H9 (cell line): ENCODE measurements around the gene OGFR. TPM values are rescaled to one million over a fixed set of nuclear protein-coding genes. Genes with fewer than 3 reads are reported as not detected.
A peak's percentile ranks its signal among the peaks of the same experiment; 100 is the strongest.

ENCODE experiments used
- DNase-seq: peaks from one replicate; pipeline ENCODE4 v3.0.0-alpha.2; 2017
- H2AFZ ChIP-seq: one replicate; pipeline ENCODE4 v1.6.1; 2013; ENCODE audit warnings: mild to moderate bottlenecking, low read length, control low read depth, moderate library complexity
- H2AK5ac ChIP-seq: 2 replicates; pipeline ENCODE4 v1.6.1; 2013; ENCODE audit warnings: low read length, control low read depth, mixed read lengths; ENCODE audit not compliant: insufficient read length
- H2BK120ac ChIP-seq: one replicate; pipeline ENCODE4 v1.6.1; 2013; ENCODE audit warnings: low read depth, mild to moderate bottlenecking, low read length, control low read depth, inconsistent platforms; ENCODE audit not compliant: poor library complexity, severe bottlenecking
- H2BK12ac ChIP-seq: 2 replicates; pipeline ENCODE4 v1.6.1; 2013; ENCODE audit warnings: low read length, control low read depth, mixed read lengths, low read depth; ENCODE audit not compliant: insufficient read length
- H2BK15ac ChIP-seq: 2 replicates; pipeline ENCODE4 v1.6.1; 2013; ENCODE audit warnings: low read depth, low read length, control low read depth
- H2BK20ac ChIP-seq: one replicate; pipeline ENCODE4 v1.6.1; 2013; ENCODE audit warnings: low read depth, mild to moderate bottlenecking, low read length, control low read depth, inconsistent platforms; ENCODE audit not compliant: poor library complexity, severe bottlenecking
- H2BK5ac ChIP-seq: 2 replicates; pipeline ENCODE4 v1.6.1; 2013; ENCODE audit warnings: low read length, control low read depth, mixed read lengths; ENCODE audit not compliant: insufficient read length
- H3K14ac ChIP-seq: 2 replicates; pipeline ENCODE4 v1.6.1; 2013; ENCODE audit warnings: low read length, control low read depth; ENCODE audit not compliant: insufficient read depth
- H3K18ac ChIP-seq: 2 replicates; pipeline ENCODE4 v1.6.1; 2013; ENCODE audit warnings: low read depth, mild to moderate bottlenecking, mixed read lengths, low read length, control low read depth; ENCODE audit not compliant: insufficient read length
- H3K23ac ChIP-seq: 2 replicates; pipeline ENCODE4 v1.6.1; 2013; ENCODE audit warnings: low read length, control low read depth, mixed read lengths, low read depth; ENCODE audit not compliant: insufficient read length
- H3K23me2 ChIP-seq: 2 replicates; pipeline ENCODE4 v1.6.1; 2013; ENCODE audit warnings: low read depth, mild to moderate bottlenecking, mixed read lengths, low read length, control low read depth; ENCODE audit not compliant: insufficient read length, poor library complexity, severe bottlenecking
- H3K27ac ChIP-seq: 2 replicates; pipeline ENCODE4 v1.5.1; 2013; ENCODE audit warnings: low read length, control low read depth, mixed read lengths, low read depth; ENCODE audit not compliant: insufficient read length
- H3K27me3 ChIP-seq: 2 replicates; pipeline ENCODE4 v1.6.1; 2013; ENCODE audit warnings: low read length, control low read depth, inconsistent platforms; ENCODE audit not compliant: insufficient read depth
- H3K4ac ChIP-seq: 2 replicates; pipeline ENCODE4 v1.6.1; 2013; ENCODE audit warnings: low read depth, mild to moderate bottlenecking, control low read depth, inconsistent platforms, low read length, moderate library complexity
- H3K4me1 ChIP-seq: 2 replicates; pipeline ENCODE4 v1.6.1; 2013; ENCODE audit warnings: low read length, control low read depth, inconsistent platforms; ENCODE audit not compliant: insufficient read depth
- H3K4me2 ChIP-seq: 2 replicates; pipeline ENCODE4 v1.6.1; 2013; ENCODE audit warnings: low read length, control low read depth, mixed read lengths; ENCODE audit not compliant: insufficient read length, insufficient read depth
- H3K56ac ChIP-seq: 2 replicates; pipeline ENCODE4 v1.6.1; 2013; ENCODE audit warnings: low read depth, mild to moderate bottlenecking, mixed read lengths, low read length, control low read depth; ENCODE audit not compliant: insufficient read length
- H3K79me1 ChIP-seq: 2 replicates; pipeline ENCODE4 v1.6.1; 2013; ENCODE audit warnings: low read depth, mild to moderate bottlenecking, moderate library complexity, low read length, control low read depth, inconsistent platforms; ENCODE audit not compliant: insufficient read depth, poor library complexity, severe bottlenecking
- H3K79me2 ChIP-seq: 2 replicates; pipeline ENCODE4 v1.6.1; 2013; ENCODE audit warnings: low read length, control low read depth, inconsistent platforms; ENCODE audit not compliant: insufficient read depth
- H3K9ac ChIP-seq: 2 replicates; pipeline ENCODE4 v1.6.1; 2013; ENCODE audit warnings: low read length, control low read depth, mixed read lengths; ENCODE audit not compliant: insufficient read length; ENCODE audit errors: extremely low read depth
- H3K9me3 ChIP-seq: one replicate; pipeline ENCODE4 v1.6.1; 2013; ENCODE audit warnings: low read depth, low read length, inconsistent platforms; ENCODE audit not compliant: control insufficient read depth
- H3T11ph ChIP-seq: one replicate; pipeline ENCODE4 v1.6.1; 2013; ENCODE audit warnings: mild to moderate bottlenecking, low read length, control low read depth, inconsistent platforms
- H4K20me1 ChIP-seq: one replicate; pipeline ENCODE4 v1.6.1; 2013; ENCODE audit not compliant: control insufficient read depth, insufficient read length, insufficient read depth
- H4K5ac ChIP-seq: 2 replicates; pipeline ENCODE4 v1.6.1; 2013; ENCODE audit warnings: low read depth, mild to moderate bottlenecking, mixed read lengths, low read length, control low read depth; ENCODE audit not compliant: insufficient read length
- H4K8ac ChIP-seq: replicated peaks from 2 replicates; pipeline ENCODE4 v1.6.1; 2013; ENCODE audit warnings: low read length, control low read depth, mixed read lengths, low read depth; ENCODE audit not compliant: insufficient read length
- H4K91ac ChIP-seq: 2 replicates; pipeline ENCODE4 v1.6.1; 2013; ENCODE audit warnings: low read depth, mild to moderate bottlenecking, moderate library complexity, mixed read lengths, low read length, control low read depth; ENCODE audit not compliant: insufficient read length
- H3K27ac Mint-ChIP-seq, 3 experiments: 2 replicates in 2 of 3; 3 replicates in 1 of 3; pipeline ENCODE4 v1.8.0; 2020 to 2021; ENCODE audit warnings: mixed read lengths in 3 of 3, mild to moderate bottlenecking in 1 of 3, moderate library complexity in 1 of 3
- H3K27me3 Mint-ChIP-seq: 2 replicates; pipeline ENCODE4 v1.8.0; 2021; ENCODE audit warnings: low read depth, mild to moderate bottlenecking, moderate library complexity, mixed read lengths
- H3K36me3 Mint-ChIP-seq, 3 experiments: 2 replicates in 2 of 3; 3 replicates in 1 of 3; pipeline ENCODE4 v1.8.0; 2020 to 2021; ENCODE audit warnings: low read depth in 3 of 3, mixed read lengths in 3 of 3; ENCODE audit not compliant: insufficient read depth in 1 of 3
- H3K4me1 Mint-ChIP-seq, 2 experiments: 2 replicates each; pipeline ENCODE4 v1.8.0; 2020; ENCODE audit warnings: mixed read lengths in 2 of 2
- H3K4me3 Mint-ChIP-seq, 2 experiments: 2 replicates in 1 of 2; 3 replicates in 1 of 2; pipeline ENCODE4 v1.8.0; 2020 to 2021; ENCODE audit warnings: mild to moderate bottlenecking in 2 of 2, mixed read lengths in 2 of 2, moderate library complexity in 1 of 2
- H3K9me3 Mint-ChIP-seq, 2 experiments: 2 replicates in 1 of 2; 3 replicates in 1 of 2; pipeline ENCODE4 v1.8.0; 2020; ENCODE audit warnings: mild to moderate bottlenecking in 2 of 2, mixed read lengths in 2 of 2, moderate library complexity in 1 of 2
- CTCF ChIP-seq: fragments of 200-600 bp; sonication (generic); conservative IDR thresholded peaks from 3 replicates; pipeline ENCODE4 v1.8.0; 2021; ENCODE audit warnings: antibody characterized with exemption, mild to moderate bottlenecking
- WGBS: extraction: QIAGEN DNeasy Blood & Tissue Kit; methylation state at CpG from one replicate; pipeline ENCODE4 v1.1.7; 2013; ENCODE audit warnings: missing lambda C conversion rate, low lambda C conversion rate, mixed read lengths; ENCODE audit not compliant: insufficient read length; ENCODE audit errors: extremely low coverage; 5-methylcytosine and 5-hydroxymethylcytosine counted together
- total RNA-seq: library from RNA; stranded (reverse); gene quantifications from 2 replicates; pipeline ENCODE4 v1.2.1, GENCODE V29; 2021

The OGFR gene
- total RNA-seq, 1 experiment from 2014 or later, result 33.1 TPM

GRCh38 chr20:62766716-62767115 is 37.9 kb upstream of the OGFR start:
- Histone ChIP-seq H3K23ac (no peak overlapping the region), H3K4ac (no peak overlapping the region), H3K79me2 (no peaks in the 10 kb centered on the region), H3K23me2 (no peaks in the 10 kb centered on the region), H2BK12ac (no peak overlapping the region), H3K79me1 (no peaks in the 10 kb centered on the region), H3K27ac (no peak overlapping the region), H4K5ac (no peak overlapping the region), H3K14ac (no peak overlapping the region), H2AK5ac (no peak overlapping the region), H2BK20ac (no peak overlapping the region), H3K56ac (no peak overlapping the region), H3T11ph (no peak overlapping the region), H4K20me1 (no peaks in the 10 kb centered on the region), H2AFZ (no peak overlapping the region), H2BK15ac (no peak overlapping the region), H3K4me2 (no peak overlapping the region), H3K9ac (no peak overlapping the region), H3K18ac (no peak overlapping the region), H3K4me1 (no peaks in the 10 kb centered on the region), H4K8ac (no peak overlapping the region), H2BK120ac (no peak overlapping the region), H3K9me3 (no peaks in the 10 kb centered on the region), H3K27me3 (no peaks in the 10 kb centered on the region), H2BK5ac (no peak overlapping the region), H4K91ac (no peak overlapping the region)
- H3K27me3 Mint-ChIP-seq, result peaks cover 8% of the 10 kb centered on the region
- H3K36me3 Mint-ChIP-seq, result no peaks in the 10 kb centered on the region
- no peaks in the 10 kb centered on the region; a peak in 1 of 5 replicates for H3K9me3 Mint-ChIP-seq
- H3K4me3 Mint-ChIP-seq, result no peak overlapping the region
- peaks cover 2 to 11% of the 10 kb centered on the region in 2 experiments; a peak in 3 of 4 replicates for H3K4me1 Mint-ChIP-seq
- no peak for TF ChIP-seq CTCF
- WGBS, result no CpG with 5 or more reads among the region's 16 CpGs
- peak overlapping the region in 1 of 3 experiments; percentile 66; a peak in 1 of 7 replicates for H3K27ac Mint-ChIP-seq
- no peak for DNase-seq
